Measurements from ENCODE around the gene PCDHGA2.

DNA sequence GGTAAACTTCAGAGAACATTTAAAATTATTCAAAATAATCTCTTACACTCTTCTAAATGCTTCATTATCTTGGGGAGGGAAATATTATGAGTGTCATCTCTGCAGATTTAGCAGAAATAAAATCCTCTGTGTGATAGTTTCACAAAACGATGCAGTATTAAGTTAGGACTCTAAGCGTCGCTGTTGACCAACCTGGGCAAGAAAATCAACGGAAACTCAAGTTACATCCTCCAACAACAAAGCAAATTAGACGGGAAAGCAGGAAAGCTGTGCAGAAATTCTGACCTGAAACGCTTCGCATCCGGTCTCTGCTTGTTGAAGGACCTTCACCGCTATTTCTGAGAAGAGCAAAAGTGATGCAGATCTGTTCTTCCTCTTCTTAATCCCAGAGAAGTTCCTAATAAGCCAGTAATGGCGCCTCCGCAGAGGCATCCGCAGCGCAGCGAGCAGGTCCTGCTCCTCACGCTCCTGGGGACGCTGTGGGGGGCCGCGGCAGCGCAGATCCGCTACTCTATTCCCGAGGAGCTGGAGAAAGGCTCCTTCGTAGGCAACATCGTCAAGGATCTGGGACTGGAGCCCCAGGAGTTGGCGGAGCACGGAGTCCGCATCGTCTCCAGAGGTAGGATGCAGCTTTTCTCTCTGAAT lies 35.2 kb downstream of the PCDHGA2 start, which contains the start of gene PCDHGA6:
- TF ChIP-seq, protein P1, sequence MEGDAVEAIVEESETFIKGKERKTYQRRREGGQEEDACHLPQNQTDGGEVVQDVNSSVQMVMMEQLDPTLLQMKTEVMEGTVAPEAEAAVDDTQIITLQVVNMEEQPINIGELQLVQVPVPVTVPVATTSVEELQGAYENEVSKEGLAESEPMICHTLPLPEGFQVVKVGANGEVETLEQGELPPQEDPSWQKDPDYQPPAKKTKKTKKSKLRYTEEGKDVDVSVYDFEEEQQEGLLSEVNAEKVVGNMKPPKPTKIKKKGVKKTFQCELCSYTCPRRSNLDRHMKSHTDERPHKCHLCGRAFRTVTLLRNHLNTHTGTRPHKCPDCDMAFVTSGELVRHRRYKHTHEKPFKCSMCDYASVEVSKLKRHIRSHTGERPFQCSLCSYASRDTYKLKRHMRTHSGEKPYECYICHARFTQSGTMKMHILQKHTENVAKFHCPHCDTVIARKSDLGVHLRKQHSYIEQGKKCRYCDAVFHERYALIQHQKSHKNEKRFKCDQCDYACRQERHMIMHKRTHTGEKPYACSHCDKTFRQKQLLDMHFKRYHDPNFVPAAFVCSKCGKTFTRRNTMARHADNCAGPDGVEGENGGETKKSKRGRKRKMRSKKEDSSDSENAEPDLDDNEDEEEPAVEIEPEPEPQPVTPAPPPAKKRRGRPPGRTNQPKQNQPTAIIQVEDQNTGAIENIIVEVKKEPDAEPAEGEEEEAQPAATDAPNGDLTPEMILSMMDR (conservative IDR thresholded peaks at IDR 0.05 in 1 of 2, IDR thresholded peaks at IDR 0.05 in 1 of 2; ENCODE audit: low read depth in 1 of 2, low read length in 2 of 2), result peak; percentile 41 to 61
- no peak for TF ChIP-seq EZH2 (IDR thresholded peaks at IDR 0.05; ENCODE audit: low read length, missing control alignments)
